Uterus (tissue), 4 donors: ENCODE measurements around the gene ABCC6. TPM values are rescaled to one million over a fixed set of nuclear protein-coding genes. Genes with fewer than 3 reads are reported as not detected.

Experiments used
- DNase-seq, 2 donors: peaks; one replicate each; pipeline ENCODE4 v3.0.0-alpha.2; 2019 to 2020
- H3K27ac ChIP-seq, 2 donors: fragments of 200-600 bp; sonication (generic); 1 replicate in 1 of 2; 2 replicates in 1 of 2; pipeline ENCODE4 v1.5.1; 2016 to 2018
- H3K27me3 ChIP-seq, 2 donors: fragments of 200-600 bp; sonication (generic); one replicate each; pipeline ENCODE4 v1.5.1; 2018 to 2019; ENCODE audit warnings: control low read depth in 1 of 2
- H3K36me3 ChIP-seq, 2 donors: fragments of 200-600 bp; sonication (generic); one replicate each; pipeline ENCODE4 v1.5.1; 2019; ENCODE audit warnings: control low read depth in 1 of 2
- H3K4me1 ChIP-seq, 2 donors: fragments of 200-600 bp; sonication (generic); one replicate each; pipeline ENCODE4 v1.5.1; 2018 to 2019; ENCODE audit warnings: control low read depth in 1 of 2
- H3K4me3 ChIP-seq, 2 donors: fragments of 200-600 bp; sonication (generic); 1 replicate in 1 of 2; 2 replicates in 1 of 2; pipeline ENCODE4 v1.5.1; 2018 to 2019; ENCODE audit warnings: mild to moderate bottlenecking in 1 of 2
- H3K9me3 ChIP-seq, 2 donors: fragments of 200-600 bp; sonication (generic); one replicate each; pipeline ENCODE4 v1.5.1; 2019; ENCODE audit warnings: control low read depth in 1 of 2
- POLR2A ChIP-seq, 2 donors: fragments of 450-650 bp; IDR thresholded peaks; one replicate each; pipeline ENCODE4 v1.6.1; 2016; ENCODE audit warnings: antibody characterized with exemption in 2 of 2, mild to moderate bottlenecking in 1 of 2, moderate library complexity in 1 of 2
- intact Hi-C: fragments of 100-400 bp; cut with DNase I; formaldehyde crosslinking; loops from one replicate; pipeline ENCODE4 v1.15.1; 2023; ENCODE audit warnings: low total_unique reads
- total RNA-seq, 4 donors: library from RNA; depleted of rRNA in 3 of 4; stranded (reverse); fragments of >200 nt in 3 of 4; gene quantifications; one replicate each; pipeline versions ENCODE4 v1.1.0 to v1.2.4, GENCODE V29; 2014 to 2023
- TF ChIP-seq, protein P1 (sequence below), 4 experiments: fragments of 200-600 bp in 2 of 4; fragments of 450-650 bp in 2 of 4; sonication (generic) in 2 of 4; IDR thresholded peaks; one replicate each; pipeline ENCODE4 v1.5.1; 2016 to 2019; ENCODE audit warnings: antibody characterized with exemption in 4 of 4, mild to moderate bottlenecking in 2 of 4, moderate library complexity in 1 of 4
- donor health status: DM: yes; HTN: yes; CAD: no.

The ABCC6 gene
- total RNA-seq, 4 donors from 2014 or later, result 0.29 to 7.6 (median 1.3) TPM; not detected in 1

- no peaks in the 10 kb centered on the region for H3K27me3 ChIP-seq
- H3K9me3 ChIP-seq, result no peaks in the 10 kb centered on the region
- H3K4me1 ChIP-seq, result no peaks in the 10 kb centered on the region
- H3K36me3 ChIP-seq, result no peaks in the 10 kb centered on the region
- no peak for DNase-seq
- no peak for TF ChIP-seq POLR2A (IDR thresholded peaks at IDR 0.05)
- TF ChIP-seq, protein P1, sequence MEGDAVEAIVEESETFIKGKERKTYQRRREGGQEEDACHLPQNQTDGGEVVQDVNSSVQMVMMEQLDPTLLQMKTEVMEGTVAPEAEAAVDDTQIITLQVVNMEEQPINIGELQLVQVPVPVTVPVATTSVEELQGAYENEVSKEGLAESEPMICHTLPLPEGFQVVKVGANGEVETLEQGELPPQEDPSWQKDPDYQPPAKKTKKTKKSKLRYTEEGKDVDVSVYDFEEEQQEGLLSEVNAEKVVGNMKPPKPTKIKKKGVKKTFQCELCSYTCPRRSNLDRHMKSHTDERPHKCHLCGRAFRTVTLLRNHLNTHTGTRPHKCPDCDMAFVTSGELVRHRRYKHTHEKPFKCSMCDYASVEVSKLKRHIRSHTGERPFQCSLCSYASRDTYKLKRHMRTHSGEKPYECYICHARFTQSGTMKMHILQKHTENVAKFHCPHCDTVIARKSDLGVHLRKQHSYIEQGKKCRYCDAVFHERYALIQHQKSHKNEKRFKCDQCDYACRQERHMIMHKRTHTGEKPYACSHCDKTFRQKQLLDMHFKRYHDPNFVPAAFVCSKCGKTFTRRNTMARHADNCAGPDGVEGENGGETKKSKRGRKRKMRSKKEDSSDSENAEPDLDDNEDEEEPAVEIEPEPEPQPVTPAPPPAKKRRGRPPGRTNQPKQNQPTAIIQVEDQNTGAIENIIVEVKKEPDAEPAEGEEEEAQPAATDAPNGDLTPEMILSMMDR (IDR thresholded peaks at IDR 0.05), result no peak
- H3K4me3 ChIP-seq, result no peak overlapping the region
- no peak overlapping the region for H3K27ac ChIP-seq
- intact Hi-C loops, result no loop called here
Measured at GRCh38 chr16:16110111-16110490, 113.2 kb downstream of the ABCC6 start.

DNA sequence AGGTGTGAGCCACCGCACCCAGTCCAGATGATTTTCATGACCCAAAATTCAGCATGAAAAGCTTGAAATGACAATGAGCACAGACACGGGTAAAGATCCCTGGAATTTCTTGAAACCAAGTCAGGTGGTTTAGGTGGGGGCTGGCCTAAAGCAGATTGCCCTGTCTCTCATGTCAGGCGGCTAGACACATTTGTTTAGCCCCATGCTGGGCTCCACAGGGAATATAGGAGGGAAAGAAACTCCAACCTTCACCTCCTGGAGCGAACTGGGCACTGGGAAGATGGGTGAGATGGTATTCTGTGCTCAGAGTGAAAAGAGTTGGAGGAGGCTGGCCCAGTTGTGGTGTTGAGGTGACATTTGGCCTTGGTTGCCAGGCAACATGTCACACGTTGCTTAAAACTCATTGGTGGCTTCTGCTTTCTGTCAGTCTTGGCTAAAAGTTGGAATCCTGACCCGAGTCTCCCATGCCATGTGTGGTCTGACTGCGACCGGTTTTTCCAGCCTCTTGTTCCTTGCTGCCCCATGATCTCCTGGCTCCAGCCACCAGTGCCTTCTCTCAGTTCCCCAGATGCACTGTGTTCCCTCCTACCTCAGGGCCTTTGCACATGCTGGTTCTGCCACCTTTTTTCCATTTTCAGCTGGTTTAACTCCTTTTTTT is 113.7 kb downstream of the ABCC6 start:
- Histone ChIP-seq H3K27me3 (no peaks in the 10 kb centered on the region), H3K36me3 (no peaks in the 10 kb centered on the region), H3K4me3 (no peak overlapping the region), H3K9me3 (no peaks in the 10 kb centered on the region), H3K4me1 (no peaks in the 10 kb centered on the region), H3K27ac (no peak overlapping the region)
- intact Hi-C loops, result no loop called here
- no peak for DNase-seq
- TF ChIP-seq, protein P1 (IDR thresholded peaks at IDR 0.05), result no peak
- no peak for TF ChIP-seq POLR2A (IDR thresholded peaks at IDR 0.05)

DNA sequence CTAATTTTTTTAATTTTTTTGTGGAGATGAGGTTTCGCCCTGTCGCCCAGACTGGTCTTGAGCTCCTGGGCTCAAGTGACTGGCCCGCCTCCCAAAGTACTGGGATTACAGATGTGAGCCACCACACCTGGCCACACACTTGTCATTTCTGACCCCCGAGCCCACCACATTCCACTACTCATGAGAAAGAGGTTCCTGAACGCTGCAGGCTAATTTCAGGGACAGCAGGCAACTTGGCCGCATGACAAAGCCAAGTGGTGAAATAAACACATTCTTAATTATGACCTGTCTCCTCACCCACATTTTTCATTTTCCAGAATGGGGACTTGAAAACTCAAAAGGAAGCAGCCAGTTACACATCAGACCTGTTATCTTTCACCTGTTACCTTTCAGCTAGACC is 114.5 kb downstream of the ABCC6 start:
- H3K27ac ChIP-seq, result no peak overlapping the region
- no peak overlapping the region for H3K4me3 ChIP-seq
- intact Hi-C loops, result no loop called here
- DNase-seq, result no peak
- H3K27me3 ChIP-seq, result no peaks in the 10 kb centered on the region
- no peaks in the 10 kb centered on the region for H3K9me3 ChIP-seq
- H3K36me3 ChIP-seq, result no peaks in the 10 kb centered on the region
- TF ChIP-seq POLR2A (IDR thresholded peaks at IDR 0.05), result no peak
- TF ChIP-seq, protein P1 (IDR thresholded peaks at IDR 0.05), result no peak
- H3K4me1 ChIP-seq, result no peaks in the 10 kb centered on the region

DNA sequence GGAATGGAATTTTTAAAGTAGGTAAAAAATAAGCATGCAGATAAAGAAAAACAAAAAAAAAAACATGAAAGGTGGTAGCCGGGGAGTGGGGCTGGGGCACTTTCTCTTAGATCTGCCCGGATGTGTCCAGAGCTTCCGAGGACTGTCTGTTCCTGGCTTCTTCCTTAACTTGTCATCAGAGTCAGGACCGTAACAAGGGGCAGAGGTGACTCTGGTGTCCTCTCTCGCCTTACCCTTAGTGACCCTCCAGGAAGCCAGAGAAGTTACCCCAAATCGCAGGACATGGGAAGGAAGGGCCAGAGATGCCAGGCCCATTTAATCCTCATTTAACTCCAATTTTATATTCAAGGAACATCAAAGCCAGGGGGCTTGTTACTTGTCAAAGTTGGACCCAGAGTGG is 115.5 kb downstream of the ABCC6 start:
- intact Hi-C loops, result no loop called here
- H3K27me3 ChIP-seq, result no peaks in the 10 kb centered on the region
- H3K9me3 ChIP-seq, result no peaks in the 10 kb centered on the region
- H3K4me3 ChIP-seq, result no peak overlapping the region
- H3K4me1 ChIP-seq, result no peaks in the 10 kb centered on the region
- H3K27ac ChIP-seq, result no peak overlapping the region
- no peaks in the 10 kb centered on the region for H3K36me3 ChIP-seq
- TF ChIP-seq POLR2A (IDR thresholded peaks at IDR 0.05), result no peak
- TF ChIP-seq, protein P1 (IDR thresholded peaks at IDR 0.05), result no peak
- no peak for DNase-seq

- no peak for DNase-seq
- Histone ChIP-seq H3K27ac (no peak overlapping the region), H3K36me3 (no peaks in the 10 kb centered on the region), H3K9me3 (no peaks in the 10 kb centered on the region), H3K4me1 (no peaks in the 10 kb centered on the region), H3K27me3 (no peaks in the 10 kb centered on the region), H3K4me3 (no peak overlapping the region)
- intact Hi-C loops, result no loop called here
- TF ChIP-seq POLR2A (IDR thresholded peaks at IDR 0.05), result no peak
- TF ChIP-seq, protein P1 (IDR thresholded peaks at IDR 0.05), result no peak
Measured at GRCh38 chr16:16106466-16106865, 116.8 kb downstream of the ABCC6 start.
